ENCODE results near the gene NUP188.

DNA sequence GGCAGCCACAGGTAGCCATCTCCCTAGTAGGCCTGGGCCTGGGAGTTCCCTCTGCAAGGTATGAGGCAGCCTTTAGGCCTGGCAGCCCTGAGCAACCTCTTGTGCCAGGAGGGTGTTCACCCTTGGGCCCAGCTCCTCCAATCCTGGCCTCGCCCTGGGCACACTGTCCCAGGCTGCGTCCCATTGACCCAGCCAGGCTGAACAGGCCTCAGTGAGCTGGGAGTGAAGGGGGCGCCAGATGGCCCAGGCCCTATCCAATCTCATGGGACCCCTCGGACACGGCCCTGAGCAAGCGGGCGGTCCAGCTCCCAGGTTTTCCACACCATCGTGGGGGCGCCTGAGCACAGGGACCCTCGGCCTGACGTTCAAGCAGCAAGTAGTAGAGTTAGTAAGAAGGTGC lies 66.2 kb downstream of the NUP188 start:
- 0 out of 4 replicates have a peak, but pooled peaks of 1 of the 2 experiments have one; percentile 9 for TF ChIP-seq CTCF (conservative IDR thresholded peaks at IDR 0.05; ENCODE audit: low read depth in 2 of 2)
- no peak for TF ChIP-seq REST (IDR thresholded peaks at IDR 0.05; ENCODE audit: unreplicated experiment)
- no peak for TF ChIP-seq STAT1 (IDR thresholded peaks at IDR 0.05; ENCODE audit: unreplicated experiment)
- no peak for TF ChIP-seq EZH2phosphoT487 (IDR thresholded peaks at IDR 0.05; ENCODE audit: unreplicated experiment)
- TF ChIP-seq EZH2 (IDR thresholded peaks at IDR 0.05; ENCODE audit: low read depth, unreplicated experiment) = no peak
- no peak for TF ChIP-seq ZNF462 (CRISPR knock-in tag; IDR thresholded peaks at IDR 0.05)
- TF ChIP-seq POLR2AphosphoS5 (IDR thresholded peaks at IDR 0.05; ENCODE audit: low read depth) = no peak
- TF ChIP-seq NANOG (IDR thresholded peaks at IDR 0.05; ENCODE audit: borderline replicate concordance) = no peak
- no peak for TF ChIP-seq CREB1 (CRISPR knock-in tag; IDR thresholded peaks at IDR 0.05; ENCODE audit: low read depth)
- TF ChIP-seq, protein P1, sequence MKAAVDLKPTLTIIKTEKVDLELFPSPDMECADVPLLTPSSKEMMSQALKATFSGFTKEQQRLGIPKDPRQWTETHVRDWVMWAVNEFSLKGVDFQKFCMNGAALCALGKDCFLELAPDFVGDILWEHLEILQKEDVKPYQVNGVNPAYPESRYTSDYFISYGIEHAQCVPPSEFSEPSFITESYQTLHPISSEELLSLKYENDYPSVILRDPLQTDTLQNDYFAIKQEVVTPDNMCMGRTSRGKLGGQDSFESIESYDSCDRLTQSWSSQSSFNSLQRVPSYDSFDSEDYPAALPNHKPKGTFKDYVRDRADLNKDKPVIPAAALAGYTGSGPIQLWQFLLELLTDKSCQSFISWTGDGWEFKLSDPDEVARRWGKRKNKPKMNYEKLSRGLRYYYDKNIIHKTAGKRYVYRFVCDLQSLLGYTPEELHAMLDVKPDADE (IDR thresholded peaks at IDR 0.05) = no peak
- no peak for TF ChIP-seq ZNF331 (CRISPR knock-in tag; IDR thresholded peaks at IDR 0.05; ENCODE audit: low read depth)
- TF ChIP-seq JUNB (IDR thresholded peaks at IDR 0.05; ENCODE audit: unreplicated experiment) = no peak

All from GM23338 (cell line).